CD4-positive, alpha-beta T cell (primary cell): ENCODE results near the gene RASGRP4. TPM values are rescaled to one million over a fixed set of nuclear protein-coding genes. Genes with fewer than 3 reads are reported as not detected.
A peak's percentile ranks its signal among the peaks of the same experiment; 100 is the strongest.

Experiments
- ATAC-seq: fragments of 200-7000 bp; cut with Tn5 transposase; one replicate; pipeline ENCODE4 v1.10.0; 2022; ENCODE audit warnings: mild to moderate bottlenecking; ENCODE audit not compliant: poor library complexity
- CTCF ChIA-PET: fragments of 350-600 bp; sonication (Branson Sonifier 250); formaldehyde crosslinking; loops from one replicate; lab custom pipeline; 2021; ENCODE audit warnings: antibody characterized with exemption, inconsistent platforms; lab: Charles Lee
- POLR2A ChIA-PET: fragments of 350-600 bp; sonication (Branson Sonifier 250); formaldehyde crosslinking; loops from one replicate; lab custom pipeline; 2021; ENCODE audit warnings: antibody characterized with exemption, inconsistent platforms; lab: Charles Lee
- DNase-seq, 14 experiments: peaks; one replicate each; pipeline ENCODE4 v3.0.0-alpha.2; 2013 to 2020; ENCODE audit warnings: mixed read lengths in 2 of 14
- H3K27ac ChIP-seq, 2 donors: one replicate each; pipeline versions ENCODE4 v1.5.1 to v1.7.0; 2013; ENCODE audit warnings: low read length in 2 of 2, low read depth in 1 of 2, mild to moderate bottlenecking in 1 of 2
- H3K27me3 ChIP-seq, 2 experiments: 1 replicate in 1 of 2; 2 replicates in 1 of 2; pipeline versions ENCODE4 v1.6.1 to v1.7.0; 2013; ENCODE audit warnings: low read length in 2 of 2, control low read depth in 1 of 2, mild to moderate bottlenecking in 1 of 2, moderate library complexity in 1 of 2; ENCODE audit not compliant: insufficient read depth in 2 of 2, control insufficient read depth in 1 of 2
- H3K36me3 ChIP-seq: one replicate; pipeline ENCODE4 v1.6.1; 2013; ENCODE audit warnings: low read length, control low read depth; ENCODE audit not compliant: insufficient read depth
- H3K4me1 ChIP-seq: one replicate; pipeline ENCODE4 v1.6.1; 2013; ENCODE audit warnings: low read length, control low read depth; ENCODE audit not compliant: insufficient read depth
- H3K4me3 ChIP-seq: one replicate; pipeline ENCODE4 v1.5.1; 2013; ENCODE audit warnings: mild to moderate bottlenecking, low read length, moderate library complexity
- H3K9me3 ChIP-seq, 2 experiments: 1 replicate in 1 of 2; 2 replicates in 1 of 2; pipeline versions ENCODE4 v1.6.1 to v1.7.0; 2013; ENCODE audit warnings: low read length in 2 of 2, mild to moderate bottlenecking in 2 of 2, control low read depth in 1 of 2, moderate library complexity in 1 of 2; ENCODE audit not compliant: control insufficient read depth in 1 of 2, insufficient read depth in 1 of 2
- H3K27ac Mint-ChIP-seq: one replicate; pipeline ENCODE4 v1.8.0; 2020; ENCODE audit warnings: mixed read lengths
- H3K27me3 Mint-ChIP-seq: one replicate; pipeline ENCODE4 v1.8.0; 2021; ENCODE audit warnings: mixed read lengths
- H3K36me3 Mint-ChIP-seq: one replicate; pipeline ENCODE4 v1.8.0; 2021; ENCODE audit warnings: low read depth, mixed read lengths
- H3K4me1 Mint-ChIP-seq: one replicate; pipeline ENCODE4 v1.8.0; 2021; ENCODE audit warnings: low read depth, mixed read lengths
- H3K4me3 Mint-ChIP-seq: one replicate; pipeline ENCODE4 v1.8.0; 2020; ENCODE audit warnings: mild to moderate bottlenecking, mixed read lengths
- H3K9me3 Mint-ChIP-seq: one replicate; pipeline ENCODE4 v1.8.0; 2020; ENCODE audit warnings: mixed read lengths
- intact Hi-C, 2 experiments: fragments of 100-400 bp; cut with DNase I in 1 of 2; cut with micrococcal nuclease in 1 of 2; formaldehyde crosslinking; loops; one replicate each; pipeline versions ENCODE4 v1.15.1 to v1.9.0; 2023 to 2025; cut with DNase I, micrococcal nuclease
- total RNA-seq, 174 experiments: library from RNA in 2 of 174; stranded (reverse) in 2 of 174; gene quantifications; one replicate each; pipeline ENCODE4 v1.2.3 and lab custom pipeline; 2021 to 2026
- TF ChIP-seq, protein P1 (sequence below): fragments of 200-600 bp; IDR thresholded peaks from one replicate; pipeline ENCODE4 v1.8.0; 2022; ENCODE audit warnings: antibody characterized with exemption, mild to moderate bottlenecking

RASGRP4 gene
- total RNA-seq, 2 experiments from 2014 or later: 0.30 to 0.45 TPM

DNA sequence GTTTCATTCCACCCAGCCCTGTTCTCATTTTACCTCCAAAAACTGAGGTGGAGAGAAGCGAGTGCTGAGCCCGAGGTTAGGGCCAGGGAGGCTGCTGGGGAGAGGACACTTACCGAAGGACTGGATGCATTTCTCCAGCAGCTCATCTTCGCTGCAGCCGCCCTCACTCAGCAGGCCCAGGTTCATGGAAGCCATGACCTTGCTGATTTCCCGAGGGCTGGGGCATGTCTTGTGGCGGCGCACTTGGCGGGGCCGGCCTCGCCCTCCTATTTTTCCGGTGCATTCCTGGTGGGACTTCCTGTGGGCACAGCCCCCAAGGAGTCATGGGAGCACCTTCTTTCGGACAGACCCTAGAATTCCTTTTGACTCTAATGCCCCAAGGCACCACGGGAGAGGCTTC, 4.2 kb downstream of the RASGRP4 start:
- Histone ChIP-seq H3K27me3 (no peaks in the 10 kb centered on the region), H3K9me3 (no peaks in the 10 kb centered on the region), H3K27ac (no peak overlapping the region), H3K36me3 (no peaks in the 10 kb centered on the region), H3K4me3 (no peak overlapping the region), H3K4me1 (peaks cover 33% of the 10 kb centered on the region)
- TF ChIP-seq, protein P1, sequence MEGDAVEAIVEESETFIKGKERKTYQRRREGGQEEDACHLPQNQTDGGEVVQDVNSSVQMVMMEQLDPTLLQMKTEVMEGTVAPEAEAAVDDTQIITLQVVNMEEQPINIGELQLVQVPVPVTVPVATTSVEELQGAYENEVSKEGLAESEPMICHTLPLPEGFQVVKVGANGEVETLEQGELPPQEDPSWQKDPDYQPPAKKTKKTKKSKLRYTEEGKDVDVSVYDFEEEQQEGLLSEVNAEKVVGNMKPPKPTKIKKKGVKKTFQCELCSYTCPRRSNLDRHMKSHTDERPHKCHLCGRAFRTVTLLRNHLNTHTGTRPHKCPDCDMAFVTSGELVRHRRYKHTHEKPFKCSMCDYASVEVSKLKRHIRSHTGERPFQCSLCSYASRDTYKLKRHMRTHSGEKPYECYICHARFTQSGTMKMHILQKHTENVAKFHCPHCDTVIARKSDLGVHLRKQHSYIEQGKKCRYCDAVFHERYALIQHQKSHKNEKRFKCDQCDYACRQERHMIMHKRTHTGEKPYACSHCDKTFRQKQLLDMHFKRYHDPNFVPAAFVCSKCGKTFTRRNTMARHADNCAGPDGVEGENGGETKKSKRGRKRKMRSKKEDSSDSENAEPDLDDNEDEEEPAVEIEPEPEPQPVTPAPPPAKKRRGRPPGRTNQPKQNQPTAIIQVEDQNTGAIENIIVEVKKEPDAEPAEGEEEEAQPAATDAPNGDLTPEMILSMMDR: no peak
- Mint-ChIP-seq H3K9me3 (no peaks in the 10 kb centered on the region), H3K27ac (no peak overlapping the region), H3K36me3 (no peaks in the 10 kb centered on the region), H3K27me3 (no peaks in the 10 kb centered on the region), H3K4me1 (peaks cover 29% of the 10 kb centered on the region), H3K4me3 (no peak overlapping the region)
- POLR2A ChIA-PET: no interaction called here
- DNase-seq: no peak
- ATAC-seq: no peak
- CTCF ChIA-PET: no interaction called here
- intact Hi-C loops: no loop called here

DNA sequence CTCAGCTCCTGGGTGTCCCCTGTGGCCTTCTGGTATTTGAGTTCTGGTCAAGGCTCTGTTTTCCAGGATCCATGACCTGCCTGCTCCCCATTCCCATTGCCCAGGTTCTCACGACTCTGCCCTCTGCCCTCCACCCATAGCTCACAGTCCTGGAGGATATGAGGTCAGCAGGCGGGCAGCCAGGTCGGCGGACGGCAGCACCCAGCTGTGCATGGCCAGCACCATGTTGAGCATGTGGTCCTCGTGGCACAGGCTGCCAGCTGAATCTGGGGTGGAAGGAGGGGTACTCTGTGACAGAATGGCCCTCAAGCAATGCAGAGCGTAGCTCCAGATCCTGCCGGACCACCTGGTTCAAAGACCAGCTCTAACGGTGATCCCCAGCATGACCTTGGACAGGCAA, 5.1 kb downstream of the RASGRP4 start:
- Mint-ChIP-seq H3K4me3 (no peak overlapping the region), H3K36me3 (no peaks in the 10 kb centered on the region), H3K27ac (no peak overlapping the region), H3K4me1 (peaks cover 26% of the 10 kb centered on the region), H3K27me3 (no peaks in the 10 kb centered on the region), H3K9me3 (no peaks in the 10 kb centered on the region)
- no peak overlapping the region for H3K4me3 ChIP-seq
- H3K27me3 ChIP-seq: no peaks in the 10 kb centered on the region
- no peaks in the 10 kb centered on the region for H3K9me3 ChIP-seq
- intact Hi-C loops: no loop called here
- no peaks in the 10 kb centered on the region for H3K36me3 ChIP-seq
- TF ChIP-seq, protein P1: no peak
- ATAC-seq (no peak), DNase-seq (no peak)
- no peak overlapping the region for H3K27ac ChIP-seq
- ChIA-PET POLR2A (no interaction called here), CTCF (interaction anchor here (1.0 kb wide), 1 partner anchor 18 kb away, joined by 3 read pairs; the partner anchor contains the start of gene FAM98C)
- peaks cover 25% of the 10 kb centered on the region for H3K4me1 ChIP-seq

DNA sequence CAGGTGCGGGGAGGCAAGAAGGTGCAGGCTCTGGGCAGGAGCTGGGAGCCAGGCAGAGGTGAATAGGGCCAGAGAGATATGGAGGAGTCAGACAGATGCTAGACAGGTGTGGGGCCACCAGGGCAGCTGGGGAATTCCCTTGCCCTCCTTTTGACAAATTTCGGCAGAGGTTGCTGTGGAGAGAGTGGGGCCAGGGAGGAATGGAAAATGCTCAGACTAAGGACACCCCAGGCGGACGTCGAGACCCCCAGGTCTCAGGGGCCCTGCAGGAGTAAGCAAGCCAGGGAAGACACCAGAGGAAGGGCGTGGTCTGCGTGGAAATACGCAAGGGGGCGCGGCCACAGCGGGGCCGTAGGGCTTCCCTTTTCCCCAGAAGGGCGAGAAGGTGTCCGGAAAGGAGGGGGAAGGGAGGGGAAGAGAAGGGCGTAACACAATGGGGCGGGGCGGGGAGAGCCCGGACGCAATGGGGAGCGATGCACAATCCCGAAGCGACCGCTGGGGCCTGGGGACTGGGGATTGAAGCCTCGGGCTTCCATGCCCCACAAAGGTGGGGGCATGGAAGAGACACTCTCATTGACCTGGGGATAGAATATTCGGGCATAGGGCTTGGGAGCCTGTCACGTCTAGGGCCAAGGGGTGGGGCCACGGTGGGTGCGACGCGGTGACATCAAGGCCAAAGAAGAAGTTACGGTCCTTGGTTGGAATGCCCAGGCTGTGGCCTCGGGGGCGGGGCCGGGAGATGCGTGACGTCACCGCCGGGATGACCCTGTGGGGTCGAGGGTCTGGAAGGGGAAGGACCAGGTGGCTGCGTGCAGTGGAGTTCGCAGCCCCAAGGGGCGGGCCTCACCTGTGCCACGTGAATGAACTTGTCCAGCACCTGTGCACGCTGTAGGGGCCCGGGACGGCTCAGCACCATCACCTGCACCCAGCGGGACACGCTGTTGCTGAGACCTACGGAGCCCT, 8.2 kb downstream of the RASGRP4 start:
- Mint-ChIP-seq H3K36me3 (no peaks in the 10 kb centered on the region), H3K4me3 (peak overlapping the region; percentile 83), H3K27me3 (no peaks in the 10 kb centered on the region), H3K4me1 (peaks cover 26% of the 10 kb centered on the region), H3K9me3 (no peaks in the 10 kb centered on the region), H3K27ac (peak overlapping the region; percentile 52)
- POLR2A ChIA-PET: interaction anchor here (1.9 kb wide), 1 partner anchor 15 kb away, joined by 4 read pairs; the partner anchor contains the start of gene FAM98C
- DNase-seq (peak in 13 of 14 experiments; percentile 12 to 82 (median 45)), ATAC-seq (peak; percentile 71)
- intact Hi-C loops: no loop called here
- H3K4me3 ChIP-seq: peak overlapping the region; percentile 63
- no peaks in the 10 kb centered on the region for H3K27me3 ChIP-seq
- CTCF ChIA-PET: interaction anchor here (1.6 kb wide), 1 partner anchor 15 kb away, joined by 5 read pairs; the partner anchor contains the start of gene FAM98C
- peak overlapping the region in 1 of 2 donors; percentile 34 for H3K27ac ChIP-seq
- no peaks in the 10 kb centered on the region for H3K9me3 ChIP-seq
- H3K4me1 ChIP-seq: peaks cover 18% of the 10 kb centered on the region
- peaks cover 1% of the 10 kb centered on the region for H3K36me3 ChIP-seq
- TF ChIP-seq, protein P1: no peak
